ENCODE measurements around the gene SIL1.
"Not testable (repeated sequence)": the region's sequence is repeated elsewhere in the genome, so short reads cannot be mapped to it uniquely, and the experiment has no call there.

SIL1 gene

DNA sequence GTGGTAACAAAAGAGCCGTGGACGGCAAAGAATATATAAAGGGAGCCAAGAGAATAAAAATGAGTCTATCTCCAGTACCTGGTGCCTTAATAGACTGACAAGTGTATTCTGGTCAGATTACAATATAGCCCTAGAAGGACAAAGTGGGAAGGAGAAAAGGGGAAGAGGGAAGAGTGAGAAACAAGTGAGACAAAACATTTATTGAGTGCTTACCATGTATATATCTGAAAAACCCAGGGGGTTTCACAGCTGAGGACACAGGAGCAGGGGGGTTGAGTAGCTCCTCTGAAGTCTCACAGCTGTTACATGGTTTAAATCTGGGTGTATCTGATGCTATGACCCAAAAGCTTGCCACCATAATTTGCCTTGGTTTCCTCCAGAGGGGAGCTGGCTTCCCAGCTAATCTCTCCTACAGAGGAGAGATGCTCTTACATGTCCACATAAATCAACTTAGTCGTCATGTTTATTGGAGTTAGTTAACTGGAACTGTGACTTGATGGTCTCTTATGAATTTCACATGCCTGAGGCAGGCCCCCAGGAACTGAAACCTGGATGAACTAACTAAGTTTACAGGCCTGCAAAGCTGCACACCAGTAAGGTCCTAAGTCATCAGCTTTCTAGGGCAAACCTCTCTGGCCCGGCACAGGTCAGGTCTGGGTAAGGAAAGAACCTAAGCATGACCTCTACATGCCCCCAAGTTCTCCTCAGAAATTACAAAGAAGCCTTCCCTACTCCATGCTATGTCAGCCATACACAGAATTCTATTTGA lies 15.5 kb downstream of the SIL1 start:
- no peak overlapping the region for H3K4me3 ChIP-seq (ENCODE audit: low read depth, low read length)
- no peak for DNase-seq
- H3K36me3 ChIP-seq: peaks cover 2% of the 10 kb centered on the region; the same call in 1 of the 2 replicates
- H3K9me3 ChIP-seq (ENCODE audit: severe bottlenecking): no peaks in the 10 kb centered on the region
- H3K27ac ChIP-seq: no peak overlapping the region
- TF ChIP-seq, protein P1, sequence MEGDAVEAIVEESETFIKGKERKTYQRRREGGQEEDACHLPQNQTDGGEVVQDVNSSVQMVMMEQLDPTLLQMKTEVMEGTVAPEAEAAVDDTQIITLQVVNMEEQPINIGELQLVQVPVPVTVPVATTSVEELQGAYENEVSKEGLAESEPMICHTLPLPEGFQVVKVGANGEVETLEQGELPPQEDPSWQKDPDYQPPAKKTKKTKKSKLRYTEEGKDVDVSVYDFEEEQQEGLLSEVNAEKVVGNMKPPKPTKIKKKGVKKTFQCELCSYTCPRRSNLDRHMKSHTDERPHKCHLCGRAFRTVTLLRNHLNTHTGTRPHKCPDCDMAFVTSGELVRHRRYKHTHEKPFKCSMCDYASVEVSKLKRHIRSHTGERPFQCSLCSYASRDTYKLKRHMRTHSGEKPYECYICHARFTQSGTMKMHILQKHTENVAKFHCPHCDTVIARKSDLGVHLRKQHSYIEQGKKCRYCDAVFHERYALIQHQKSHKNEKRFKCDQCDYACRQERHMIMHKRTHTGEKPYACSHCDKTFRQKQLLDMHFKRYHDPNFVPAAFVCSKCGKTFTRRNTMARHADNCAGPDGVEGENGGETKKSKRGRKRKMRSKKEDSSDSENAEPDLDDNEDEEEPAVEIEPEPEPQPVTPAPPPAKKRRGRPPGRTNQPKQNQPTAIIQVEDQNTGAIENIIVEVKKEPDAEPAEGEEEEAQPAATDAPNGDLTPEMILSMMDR (IDR thresholded peaks at IDR 0.05; ENCODE audit: low read depth, low read length): no peak
- H3K27me3 ChIP-seq (ENCODE audit: insufficient read depth, low read depth, severe bottlenecking): no peaks in the 10 kb centered on the region

DNA sequence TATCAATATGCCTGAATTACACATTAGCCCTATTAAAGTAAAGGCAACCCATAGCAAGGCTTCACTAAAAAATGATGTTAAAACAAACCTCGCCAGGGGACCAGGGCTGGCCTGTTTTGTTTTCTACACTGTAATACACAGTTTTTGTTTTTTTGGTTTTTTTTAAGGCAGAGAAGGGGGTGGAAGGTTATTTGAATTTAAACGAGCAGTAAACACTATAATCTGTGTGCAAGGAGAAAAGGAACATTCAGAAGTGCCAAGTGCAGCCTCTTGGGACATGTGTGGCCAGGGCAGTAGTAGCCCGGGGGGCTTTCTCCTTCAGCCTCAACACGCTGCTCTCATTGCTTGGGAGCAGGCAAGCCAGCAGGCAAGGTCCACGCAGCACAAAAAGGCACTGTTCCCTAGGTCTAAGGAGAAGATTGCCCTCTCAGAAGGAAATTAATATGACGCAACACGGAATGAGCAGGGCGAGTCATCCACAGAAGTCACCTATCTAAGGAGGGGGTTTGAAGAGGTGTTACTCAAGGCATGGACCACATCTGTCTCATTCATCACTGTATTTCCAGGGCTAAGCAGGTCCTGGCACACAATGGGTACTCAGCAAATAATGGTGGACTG lies 16.2 kb downstream of the SIL1 start:
- no peak overlapping the region for H3K4me3 ChIP-seq (ENCODE audit: low read depth, low read length)
- no peaks in the 10 kb centered on the region for H3K27me3 ChIP-seq (ENCODE audit: insufficient read depth, low read depth, severe bottlenecking)
- H3K27ac ChIP-seq: no peak overlapping the region
- no peaks in the 10 kb centered on the region for H3K9me3 ChIP-seq (ENCODE audit: severe bottlenecking)
- H3K36me3 ChIP-seq: no peaks in the 10 kb centered on the region
- TF ChIP-seq, protein P1 (IDR thresholded peaks at IDR 0.05; ENCODE audit: low read depth, low read length): no peak
- DNase-seq: no peak

DNA sequence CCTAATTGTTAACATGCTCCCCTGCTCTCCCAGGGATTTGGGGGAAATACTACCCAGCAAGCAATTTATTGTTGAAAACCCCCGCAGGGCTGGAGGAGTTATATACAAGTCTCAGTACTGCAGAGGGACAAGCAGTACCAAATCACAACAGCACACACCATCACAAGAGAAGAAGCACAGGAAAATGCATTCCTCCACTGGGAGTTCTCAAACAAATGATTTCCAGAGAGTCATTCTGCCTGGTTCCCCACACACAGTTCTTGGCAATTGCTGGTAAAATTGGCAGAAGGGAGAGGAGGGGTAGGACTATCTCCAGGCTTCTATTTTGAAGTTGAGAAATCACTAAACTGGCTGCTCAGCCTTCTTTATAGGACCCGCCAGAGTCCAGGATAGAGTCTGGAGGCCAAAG lies 16.8 kb downstream of the SIL1 start:
- TF ChIP-seq, protein P1 (IDR thresholded peaks at IDR 0.05; ENCODE audit: low read depth, low read length): no peak
- H3K9me3 ChIP-seq (ENCODE audit: severe bottlenecking): peaks cover 3% of the 10 kb centered on the region
- H3K4me3 ChIP-seq (ENCODE audit: low read depth, low read length): no peak overlapping the region
- no peak for DNase-seq
- H3K36me3 ChIP-seq: no peaks in the 10 kb centered on the region
- H3K27ac ChIP-seq: no peak overlapping the region
- H3K27me3 ChIP-seq (ENCODE audit: insufficient read depth, low read depth, severe bottlenecking): no peaks in the 10 kb centered on the region

DNA sequence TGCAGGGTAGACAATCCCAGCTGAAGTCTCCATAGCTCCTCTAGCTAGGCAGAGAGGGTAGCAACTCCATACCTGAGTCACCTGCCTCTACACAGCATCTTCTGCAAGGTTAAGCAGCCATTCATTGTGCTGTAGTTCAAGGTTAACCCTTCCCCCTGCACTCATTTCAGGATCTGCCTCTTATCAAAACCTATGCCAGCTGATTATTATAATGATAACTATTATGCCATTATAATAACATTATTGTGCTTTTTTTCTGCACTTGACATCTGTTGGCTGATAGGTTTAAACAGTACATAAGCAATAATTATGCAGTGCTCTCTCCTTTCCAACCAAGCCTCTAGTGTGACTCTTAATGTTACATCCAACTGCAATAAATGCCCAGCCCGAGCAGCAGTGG lies 17.3 kb downstream of the SIL1 start:
- Histone ChIP-seq H3K27ac (no peak overlapping the region), H3K9me3 (ENCODE audit: severe bottlenecking) (peaks cover 3% of the 10 kb centered on the region)

DNA sequence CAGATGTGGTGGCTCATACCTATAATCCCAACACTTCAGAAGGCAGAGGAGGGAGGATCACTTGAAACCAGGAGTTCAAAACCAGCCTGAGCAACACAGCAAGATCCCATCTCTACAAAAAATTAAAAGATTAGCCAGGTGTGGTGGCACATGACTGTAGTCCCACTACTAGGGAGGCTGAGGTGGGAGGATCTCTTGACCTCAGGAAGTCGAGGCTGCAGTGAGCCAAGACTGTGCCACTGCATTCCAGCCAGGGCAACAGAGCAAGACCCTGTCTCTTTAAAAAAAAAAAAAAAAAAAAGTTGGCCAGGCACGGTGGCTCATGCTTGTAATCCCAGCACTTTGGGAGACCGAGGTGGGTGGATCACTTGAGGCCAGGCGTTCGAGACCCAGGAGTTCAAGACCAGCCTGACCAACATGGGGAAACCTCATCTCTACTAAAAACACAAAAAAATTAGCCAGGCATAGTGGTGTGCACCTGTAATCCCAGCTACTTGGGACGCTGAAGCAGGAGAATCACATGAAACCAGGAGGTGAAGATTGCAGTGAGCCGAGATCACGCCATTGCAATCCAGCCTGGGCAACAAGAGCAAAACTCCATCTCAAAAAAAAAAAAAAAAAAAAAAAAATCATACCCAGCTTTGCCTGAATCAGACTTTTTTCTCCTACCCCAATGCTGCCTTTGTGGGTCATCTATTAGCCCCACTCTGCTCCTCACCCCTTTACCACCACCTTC lies 18.2 kb downstream of the SIL1 start:
- not testable (repeated sequence) for H3K4me3 ChIP-seq (ENCODE audit: low read depth, low read length); H3K27ac ChIP-seq; H3K9me3 ChIP-seq (ENCODE audit: severe bottlenecking); DNase-seq; H3K36me3 ChIP-seq; H3K27me3 ChIP-seq (ENCODE audit: insufficient read depth, low read depth, severe bottlenecking)

More for the DNA sequence above, 17.3 kb downstream of the SIL1 start:
- H3K27me3 ChIP-seq (ENCODE audit: insufficient read depth, low read depth, severe bottlenecking): no peaks in the 10 kb centered on the region
- H3K4me3 ChIP-seq (ENCODE audit: low read depth, low read length): no peak overlapping the region
- TF ChIP-seq, protein P1 (IDR thresholded peaks at IDR 0.05; ENCODE audit: low read depth, low read length): no peak
- no peak for DNase-seq
- H3K36me3 ChIP-seq: no peaks in the 10 kb centered on the region

DNA sequence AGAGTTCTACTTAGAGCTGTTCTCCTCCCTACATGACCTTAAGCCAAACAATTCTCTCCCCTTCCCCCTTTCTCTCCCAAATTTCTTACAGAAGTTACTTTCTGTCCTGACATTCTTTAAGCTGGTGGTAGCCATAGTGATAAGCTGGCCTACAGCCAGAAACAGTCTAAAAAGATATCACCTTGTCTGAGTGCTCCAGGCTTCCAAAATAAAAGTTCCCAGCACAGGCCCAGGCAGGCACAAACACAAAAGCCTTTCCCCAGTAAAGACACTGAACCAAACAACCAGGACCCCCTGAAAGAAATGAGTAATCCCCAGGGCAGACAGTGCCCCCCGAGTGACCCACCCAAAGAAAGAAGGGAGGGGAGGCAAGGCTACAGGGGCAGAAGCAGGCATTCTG lies 19.2 kb downstream of the SIL1 start:
- Histone ChIP-seq H3K36me3 (no peaks in the 10 kb centered on the region), H3K9me3 (ENCODE audit: severe bottlenecking) (peaks cover 3% of the 10 kb centered on the region), H3K27ac (no peak overlapping the region), H3K4me3 (ENCODE audit: low read depth, low read length) (no peak overlapping the region), H3K27me3 (ENCODE audit: insufficient read depth, low read depth, severe bottlenecking) (no peaks in the 10 kb centered on the region)
- TF ChIP-seq, protein P1 (IDR thresholded peaks at IDR 0.05; ENCODE audit: low read depth, low read length): no peak
- DNase-seq: no peak
